HEK293T (cell line): ENCODE data around the gene AGBL1.

Source experiments
- BHLHE40 ChIP-seq: fragments of 450-650 bp; IDR thresholded peaks from 2 replicates; pipeline ENCODE4 v1.6.1; 2016; ENCODE audit warnings: mild to moderate bottlenecking, moderate library complexity, borderline replicate concordance
- CTBP1 ChIP-seq: fragments of 450-650 bp; IDR thresholded peaks from 2 replicates; pipeline ENCODE4 v1.6.1; 2016; ENCODE audit warnings: borderline replicate concordance
- ELF4 ChIP-seq: fragments of 450-650 bp; IDR thresholded peaks from 2 replicates; pipeline ENCODE4 v1.6.1; 2017; ENCODE audit warnings: antibody characterized with exemption
- FOXA1 ChIP-seq: fragments of 450-650 bp; IDR thresholded peaks from 2 replicates; pipeline ENCODE4 v1.6.1; 2016; ENCODE audit warnings: mild to moderate bottlenecking
- FOXK2 ChIP-seq: fragments of 450-650 bp; IDR thresholded peaks from 2 replicates; pipeline ENCODE4 v1.6.1; 2016; ENCODE audit warnings: mild to moderate bottlenecking
- FOXM1 ChIP-seq: fragments of 450-650 bp; IDR thresholded peaks from 2 replicates; pipeline ENCODE4 v1.6.1; 2017; ENCODE audit warnings: mild to moderate bottlenecking, borderline replicate concordance
- HDGF ChIP-seq: fragments of 450-650 bp; IDR thresholded peaks from 2 replicates; pipeline ENCODE4 v1.6.1; 2017; ENCODE audit warnings: antibody characterized with exemption, borderline replicate concordance
- LEF1 ChIP-seq: fragments of 450-650 bp; IDR thresholded peaks from 2 replicates; pipeline ENCODE4 v1.6.1; 2017; ENCODE audit warnings: mild to moderate bottlenecking, borderline replicate concordance
- NFRKB ChIP-seq: fragments of 450-650 bp; IDR thresholded peaks from 2 replicates; pipeline ENCODE4 v1.6.1; 2016; ENCODE audit warnings: mild to moderate bottlenecking, moderate library complexity
- PKNOX1 ChIP-seq: fragments of 450-650 bp; IDR thresholded peaks from 2 replicates; pipeline ENCODE4 v1.6.1; 2016
- SP1 ChIP-seq: fragments of 450-650 bp; IDR thresholded peaks from 2 replicates; pipeline ENCODE4 v1.6.1; 2017
- SUZ12 ChIP-seq: fragments of 450-650 bp; IDR thresholded peaks from 2 replicates; pipeline ENCODE4 v1.6.1; 2016; ENCODE audit warnings: mild to moderate bottlenecking
- ZNF384 ChIP-seq: fragments of 450-650 bp; IDR thresholded peaks from 2 replicates; pipeline ENCODE4 v1.6.1; 2016

DNA sequence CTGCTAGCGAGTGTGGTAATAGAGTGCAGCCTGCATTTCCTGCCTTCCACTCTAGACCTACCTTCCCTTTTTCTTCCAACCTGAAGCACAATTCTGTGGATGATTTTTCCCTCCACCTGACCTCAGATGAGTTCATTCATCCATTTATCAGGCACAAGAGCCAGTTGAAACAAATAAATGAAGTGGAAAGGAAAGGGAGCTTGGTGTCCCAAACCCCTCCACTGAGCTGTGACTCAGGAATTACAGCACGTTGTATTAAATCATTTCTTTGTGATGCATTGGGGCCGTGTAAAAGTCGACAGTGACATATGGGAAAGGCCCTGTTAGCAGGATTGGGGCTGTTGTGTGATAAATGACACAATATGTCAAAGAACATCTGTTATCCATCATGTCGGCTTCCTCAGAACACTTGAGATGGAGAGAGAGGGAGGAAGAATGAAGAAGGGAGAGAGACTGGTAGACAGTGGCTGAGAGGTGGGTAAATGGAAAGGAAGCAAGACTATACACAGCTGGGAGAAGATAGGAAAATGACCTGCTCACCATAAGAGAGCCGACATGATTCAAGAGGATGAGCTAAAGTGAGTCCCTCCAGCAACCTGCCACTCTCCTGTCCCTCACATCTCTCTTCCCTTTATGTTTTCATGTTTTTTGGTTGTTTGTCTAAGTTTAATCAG, 366.0 kb downstream of the AGBL1 start:
- no peak for TF ChIP-seq BHLHE40
- TF ChIP-seq PKNOX1, result no peak
- no peak for TF ChIP-seq FOXK2
- TF ChIP-seq FOXA1, result no peak
- no peak for TF ChIP-seq SUZ12
- TF ChIP-seq NFRKB, result no peak
- TF ChIP-seq LEF1, result no peak
- TF ChIP-seq SP1, result no peak
- no peak for TF ChIP-seq FOXM1
- no peak for TF ChIP-seq ZNF384
- TF ChIP-seq HDGF, result no peak
- TF ChIP-seq ELF4, result no peak
- TF ChIP-seq CTBP1, result no peak
